Measurements from ENCODE around the gene RTN4R.

- TF ChIP-seq CTCF (IDR thresholded peaks at IDR 0.05) (no peak), POLR2A (IDR thresholded peaks at IDR 0.05) (no peak), EP300 (IDR thresholded peaks at IDR 0.05) (no peak)
Measured at GRCh38 chr22:20291249-20291586, 23.1 kb upstream of the RTN4R start.

Data from tibial nerve (tissue), 4 donors.